H1 (cell line): ENCODE measurements around the gene MOSMO.
"Not testable (repeated sequence)": the region's sequence is repeated elsewhere in the genome, so short reads cannot be mapped to it uniquely, and the experiment has no call there.

Experiments
- EZH2 ChIP-seq: fragments of 200-600 bp; sonication (generic); IDR thresholded peaks from 2 replicates; pipeline ENCODE4 v1.7.1; 2012; ENCODE audit warnings: low read depth, mild to moderate bottlenecking, moderate library complexity, low read length, inconsistent platforms; ENCODE audit not compliant: severe bottlenecking
- GABPA ChIP-seq: IDR thresholded peaks from 2 replicates; pipeline ENCODE4 v1.6.1; 2011; ENCODE audit warnings: mild to moderate bottlenecking, low read length, moderate library complexity, borderline replicate concordance; ENCODE audit not compliant: insufficient read depth
- JUN ChIP-seq: IDR thresholded peaks from 2 replicates; pipeline ENCODE4 v1.6.1; 2011; ENCODE audit warnings: low read depth, mild to moderate bottlenecking, improper control_type of control experiment, low read length
- JUND ChIP-seq: IDR thresholded peaks from 2 replicates; pipeline ENCODE4 v1.6.1; 2011; ENCODE audit warnings: mild to moderate bottlenecking, improper control_type of control experiment, low read length
- NRF1 ChIP-seq: IDR thresholded peaks from 2 replicates; pipeline ENCODE4 v1.6.1; 2011; ENCODE audit warnings: mild to moderate bottlenecking, low read depth, low read length, improper control_type of control experiment
- POLR2A ChIP-seq, 2 experiments: IDR thresholded peaks; 1 replicate in 1 of 2; 2 replicates in 1 of 2; pipeline ENCODE4 v1.6.1; 2011; ENCODE audit warnings: low read depth in 2 of 2, low read length in 2 of 2, mild to moderate bottlenecking in 2 of 2; ENCODE audit errors: control extremely low read depth in 1 of 2
- POLR2AphosphoS5 ChIP-seq: IDR thresholded peaks from 2 replicates; pipeline ENCODE4 v1.6.1; 2011; ENCODE audit warnings: low read depth, low read length
- RNF2 ChIP-seq: fragments of 200-900, 300-1000 bp; sonication (generic); IDR thresholded peaks from 2 replicates; pipeline ENCODE4 v1.7.1; 2016; ENCODE audit warnings: borderline replicate concordance, low read depth, mild to moderate bottlenecking, antibody characterized with exemption, low read length; ENCODE audit not compliant: poor library complexity, severe bottlenecking; ENCODE audit errors: missing control alignments
- SIN3A ChIP-seq, 2 experiments: IDR thresholded peaks in 1 of 2; conservative IDR thresholded peaks in 1 of 2; 2 replicates each; pipeline ENCODE4 v1.6.1; 2011 to 2012; ENCODE audit warnings: low read length in 2 of 2, improper control_type of control experiment in 1 of 2, low read depth in 1 of 2, mild to moderate bottlenecking in 1 of 2
- TAF1 ChIP-seq: IDR thresholded peaks from 2 replicates; pipeline ENCODE4 v1.6.1; 2011; ENCODE audit warnings: mild to moderate bottlenecking, low read depth, low read length
- TAF7 ChIP-seq: optimal IDR thresholded peaks from 2 replicates; pipeline ENCODE3; 2011; ENCODE audit warnings: low read depth, mild to moderate bottlenecking, inconsistent platforms, low read length, moderate library complexity, borderline replicate concordance
- ZNF274 ChIP-seq: IDR thresholded peaks from 2 replicates; pipeline ENCODE4 v1.7.0; 2012; ENCODE audit warnings: low read length, borderline replicate concordance; ENCODE audit errors: extremely low read depth
- TF ChIP-seq, protein P1 (sequence below), 3 experiments: IDR thresholded peaks; 1 replicate in 2 of 3; 2 replicates in 1 of 3; pipeline versions ENCODE4 v1.5.1 to v1.6.1; 2011; ENCODE audit warnings: low read length in 3 of 3, mild to moderate bottlenecking in 3 of 3, inconsistent platforms in 2 of 3, low read depth in 1 of 3, moderate library complexity in 1 of 3; ENCODE audit not compliant: insufficient read depth in 1 of 3; ENCODE audit errors: control extremely low read depth in 1 of 3

DNA sequence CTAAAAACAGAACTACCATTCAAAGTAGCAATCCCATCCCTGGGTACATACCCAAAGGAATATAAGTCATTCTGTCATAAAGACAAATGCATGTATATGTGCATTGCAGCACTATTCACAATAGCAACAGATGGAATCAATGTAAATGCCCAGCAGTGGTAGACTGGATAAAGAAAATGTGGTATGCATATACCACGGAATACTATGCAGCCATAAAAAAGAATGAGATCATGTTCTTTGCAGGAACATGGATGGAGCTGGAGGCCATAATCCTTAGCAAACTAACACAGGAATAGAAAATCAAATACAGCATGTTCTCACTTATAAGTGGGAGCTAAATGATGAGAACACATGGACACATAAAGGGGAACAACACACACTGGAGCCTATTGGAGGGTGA lies 120.6 kb downstream of the MOSMO start:
- TF ChIP-seq, protein P1, sequence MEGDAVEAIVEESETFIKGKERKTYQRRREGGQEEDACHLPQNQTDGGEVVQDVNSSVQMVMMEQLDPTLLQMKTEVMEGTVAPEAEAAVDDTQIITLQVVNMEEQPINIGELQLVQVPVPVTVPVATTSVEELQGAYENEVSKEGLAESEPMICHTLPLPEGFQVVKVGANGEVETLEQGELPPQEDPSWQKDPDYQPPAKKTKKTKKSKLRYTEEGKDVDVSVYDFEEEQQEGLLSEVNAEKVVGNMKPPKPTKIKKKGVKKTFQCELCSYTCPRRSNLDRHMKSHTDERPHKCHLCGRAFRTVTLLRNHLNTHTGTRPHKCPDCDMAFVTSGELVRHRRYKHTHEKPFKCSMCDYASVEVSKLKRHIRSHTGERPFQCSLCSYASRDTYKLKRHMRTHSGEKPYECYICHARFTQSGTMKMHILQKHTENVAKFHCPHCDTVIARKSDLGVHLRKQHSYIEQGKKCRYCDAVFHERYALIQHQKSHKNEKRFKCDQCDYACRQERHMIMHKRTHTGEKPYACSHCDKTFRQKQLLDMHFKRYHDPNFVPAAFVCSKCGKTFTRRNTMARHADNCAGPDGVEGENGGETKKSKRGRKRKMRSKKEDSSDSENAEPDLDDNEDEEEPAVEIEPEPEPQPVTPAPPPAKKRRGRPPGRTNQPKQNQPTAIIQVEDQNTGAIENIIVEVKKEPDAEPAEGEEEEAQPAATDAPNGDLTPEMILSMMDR (IDR thresholded peaks at IDR 0.05; ENCODE audit: control extremely low read depth in 1 of 3, insufficient read depth in 1 of 3, low read depth in 1 of 3, low read length in 3 of 3) = not testable (repeated sequence)
- TF ChIP-seq POLR2A (IDR thresholded peaks at IDR 0.05; ENCODE audit: control extremely low read depth in 1 of 2, low read depth in 2 of 2, low read length in 2 of 2); TAF1; ZNF274; TAF7; GABPA; NRF1; JUN; SIN3A (conservative IDR thresholded peaks at IDR 0.05 in 1 of 2, IDR thresholded peaks at IDR 0.05 in 1 of 2; ENCODE audit: low read depth in 1 of 2, low read length in 2 of 2); RNF2; POLR2AphosphoS5; EZH2; JUND: not testable (repeated sequence)
